KBM-7 (cell line): ENCODE measurements around the gene FAM90A26.
A peak's percentile ranks its signal among the peaks of the same experiment; 100 is the strongest.
"Not testable (repeated sequence)": the region's sequence is repeated elsewhere in the genome, so short reads cannot be mapped to it uniquely, and the experiment has no call there.

Source experiments
- DNase-seq: peaks from one replicate; pipeline ENCODE4 v3.0.0-alpha.2; 2015
- in situ Hi-C: fragments of 300-500 bp; cut with MboI; formaldehyde crosslinking; loops from 2 replicates; pipeline ENCODE4 v1.14.3; 2020; ENCODE audit warnings: low sequenced_read_pairs, low pct_unique_long_range_greater_than_20kb, mixed read lengths

The FAM90A26 gene

GRCh38 chr4:9169791-9170459 lies at the start of gene FAM90A26:
TSS of gene FAM90A26 (plus strand) at chr4:9170409. CDS start at chr4:9173173, 2,764 bp downstream.
- in situ Hi-C loops, DNase-seq: not testable (repeated sequence)

GRCh38 chr4:9122711-9123110 lies 47.5 kb upstream of the FAM90A26 start:
- in situ Hi-C loops, DNase-seq: not testable (repeated sequence)

GRCh38 chr4:9123572-9124007 lies 46.6 kb upstream of the FAM90A26 start:
- DNase-seq = peak; percentile 49
- in situ Hi-C loops = not testable (repeated sequence)

GRCh38 chr4:9125601-9126161 lies 44.5 kb upstream of the FAM90A26 start:
- in situ Hi-C loops = not testable (repeated sequence)
- DNase-seq = peak; percentile 11

GRCh38 chr4:9131420-9131819 lies 38.8 kb upstream of the FAM90A26 start:
- DNase-seq, in situ Hi-C loops: not testable (repeated sequence)

- DNase-seq, in situ Hi-C loops: not testable (repeated sequence)
These were observed 37.4 kb upstream of the FAM90A26 start for GRCh38 chr4:9132849-9133248.

- DNase-seq, in situ Hi-C loops: not testable (repeated sequence)
These were observed 36.2 kb upstream of the FAM90A26 start for GRCh38 chr4:9134011-9134410.

GRCh38 chr4:9134556-9134955 lies 35.7 kb upstream of the FAM90A26 start:
- in situ Hi-C loops, DNase-seq: not testable (repeated sequence)

GRCh38 chr4:9141050-9141449 lies 29.2 kb upstream of the FAM90A26 start:
- in situ Hi-C loops, DNase-seq: not testable (repeated sequence)

GRCh38 chr4:9142786-9143185 lies 27.4 kb upstream of the FAM90A26 start:
- DNase-seq, in situ Hi-C loops: not testable (repeated sequence)

- in situ Hi-C loops = no loop called here
These were observed 26.7 kb upstream of the FAM90A26 start for GRCh38 chr4:9143421-9144080.

GRCh38 chr4:9146967-9147366 lies 23.2 kb upstream of the FAM90A26 start:
- in situ Hi-C loops = no loop called here
- no peak for DNase-seq

More at GRCh38 chr4:9143421-9144080, 26.7 kb upstream of the FAM90A26 start:
- DNase-seq = no peak

- in situ Hi-C loops, DNase-seq: not testable (repeated sequence)
These were observed 22.8 kb upstream of the FAM90A26 start for GRCh38 chr4:9147368-9147767.

GRCh38 chr4:9148611-9149409 lies 21.4 kb upstream of the FAM90A26 start:
- DNase-seq, in situ Hi-C loops: not testable (repeated sequence)

- in situ Hi-C loops, DNase-seq: not testable (repeated sequence)
These were observed 18.4 kb upstream of the FAM90A26 start for GRCh38 chr4:9151809-9152179.

GRCh38 chr4:9152180-9153007 lies 17.8 kb upstream of the FAM90A26 start:
- DNase-seq = peak; percentile 94
- in situ Hi-C loops = not testable (repeated sequence)

GRCh38 chr4:9153008-9153570 lies 17.1 kb upstream of the FAM90A26 start:
- DNase-seq = peak; percentile 97
- in situ Hi-C loops = not testable (repeated sequence)

- peak; percentile 29 for DNase-seq
- in situ Hi-C loops = not testable (repeated sequence)
These were observed 16.5 kb upstream of the FAM90A26 start for GRCh38 chr4:9153571-9154157.
